Common myeloid progenitor, CD34-positive (primary cell): Measurements from ENCODE around the gene ABTB1.

Experiments
- CTCF ChIA-PET: fragments of 350-600 bp; sonication (Branson Sonifier 250); formaldehyde crosslinking; loops from one replicate; lab custom pipeline; 2021; ENCODE audit warnings: antibody characterized with exemption; lab: Charles Lee
- POLR2A ChIA-PET: fragments of 350-600 bp; sonication (Branson Sonifier 250); formaldehyde crosslinking; loops from one replicate; lab custom pipeline; 2021; ENCODE audit warnings: antibody characterized with exemption; lab: Charles Lee
- DNase-seq, 3 donors: peaks; one replicate each; pipeline versions ENCODE4 v3.0.0 to v3.0.0-alpha.2; 2013
- H3K27ac ChIP-seq, 2 experiments: 1 replicate in 1 of 2; 2 replicates in 1 of 2; pipeline ENCODE4 v1.7.0; 2013; ENCODE audit warnings: inconsistent platforms in 2 of 2, low read length in 2 of 2, mild to moderate bottlenecking in 2 of 2, low read depth in 1 of 2, moderate library complexity in 1 of 2; ENCODE audit not compliant: severe bottlenecking in 2 of 2, insufficient read depth in 1 of 2, poor library complexity in 1 of 2
- H3K27me3 ChIP-seq, 5 experiments: replicated peaks in 2 of 5; 1 replicate in 3 of 5; 2 replicates in 2 of 5; pipeline versions ENCODE4 v1.6.1 to v1.7.0; 2013; ENCODE audit warnings: low read length in 4 of 5, mild to moderate bottlenecking in 2 of 5, moderate library complexity in 2 of 5, inconsistent platforms in 1 of 5; ENCODE audit not compliant: insufficient read depth in 5 of 5, control insufficient read depth in 4 of 5
- H3K36me3 ChIP-seq, 4 experiments: 1 replicate in 2 of 4; 2 replicates in 2 of 4; pipeline versions ENCODE4 v1.6.1 to v1.7.0; 2013; ENCODE audit warnings: low read length in 3 of 4, control low read depth in 1 of 4, mild to moderate bottlenecking in 1 of 4; ENCODE audit not compliant: control insufficient read depth in 4 of 4, insufficient read depth in 4 of 4
- H3K4me1 ChIP-seq, 4 experiments: 1 replicate in 3 of 4; 2 replicates in 1 of 4; pipeline versions ENCODE4 v1.6.1 to v1.7.1; 2013; ENCODE audit warnings: low read length in 3 of 4, mild to moderate bottlenecking in 3 of 4, control low read depth in 1 of 4, inconsistent platforms in 1 of 4, moderate library complexity in 1 of 4; ENCODE audit not compliant: control insufficient read depth in 4 of 4, insufficient read depth in 4 of 4; ENCODE audit errors: control extremely low read depth in 1 of 4
- H3K4me3 ChIP-seq, 7 experiments: 1 replicate in 4 of 7; 2 replicates in 3 of 7; pipeline versions ENCODE4 v1.5.1 to v1.7.0; 2013; ENCODE audit warnings: mild to moderate bottlenecking in 7 of 7, low read length in 6 of 7, moderate library complexity in 6 of 7, inconsistent platforms in 2 of 7, low read depth in 2 of 7, control low read depth in 1 of 7; ENCODE audit not compliant: insufficient read depth in 4 of 7, control insufficient read depth in 1 of 7; ENCODE audit errors: extremely low read depth in 1 of 7
- H3K9me3 ChIP-seq, 5 experiments: 1 replicate in 4 of 5; 2 replicates in 1 of 5; pipeline versions ENCODE4 v1.6.1 to v1.7.1; 2013; ENCODE audit warnings: low read length in 4 of 5, mild to moderate bottlenecking in 2 of 5, inconsistent platforms in 1 of 5, low read depth in 1 of 5, moderate library complexity in 1 of 5; ENCODE audit not compliant: control insufficient read depth in 4 of 5, insufficient read depth in 2 of 5; ENCODE audit errors: control extremely low read depth in 1 of 5
- WGBS: methylation state at CpG from one replicate; pipeline ENCODE4 v1.1.5; 2013; ENCODE audit not compliant: insufficient coverage; 5-methylcytosine and 5-hydroxymethylcytosine counted together

ABTB1 gene

DNA sequence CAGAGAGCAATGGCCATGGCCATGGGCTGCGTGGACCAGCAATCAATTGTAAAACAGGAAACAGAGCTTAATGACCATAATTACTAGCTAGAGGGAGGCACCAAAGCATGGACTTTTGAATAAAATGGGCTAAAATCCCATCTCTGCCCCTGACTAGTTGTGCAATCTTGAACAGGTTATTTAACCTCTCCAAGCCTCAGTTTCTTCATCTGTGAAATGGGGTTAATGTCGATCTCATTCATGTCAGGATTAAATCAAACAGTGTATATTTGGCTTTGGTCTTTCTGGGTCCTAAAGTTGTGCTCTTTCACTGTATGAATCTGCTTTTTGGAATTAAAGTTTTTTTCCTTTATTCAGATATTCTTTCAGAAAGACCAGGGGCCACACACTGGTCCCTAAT, 36.1 kb downstream of the ABTB1 start:
- ChIA-PET CTCF (interaction anchor here (1.2 to 2.1 kb wide), 2 partner anchors 13 to 146 kb away, joined by 3 to 6 read pairs; no protein-coding TSS in a partner anchor), POLR2A (no interaction called here)
- 100% methylated on average over 1 of the region's 2 CpGs for WGBS
- DNase-seq: no peak
- Histone ChIP-seq H3K4me1 (no peaks in the 10 kb centered on the region), H3K27me3 (no peaks in the 10 kb centered on the region), H3K4me3 (no peak overlapping the region), H3K27ac (peak overlapping the region in 1 of 2 experiments; percentile 12), H3K9me3 (peaks cover 0 to under 1% (median 0%) of the 10 kb centered on the region in 5 experiments), H3K36me3 (peaks cover 3 to 77% (median 39%) of the 10 kb centered on the region in 4 experiments)

DNA sequence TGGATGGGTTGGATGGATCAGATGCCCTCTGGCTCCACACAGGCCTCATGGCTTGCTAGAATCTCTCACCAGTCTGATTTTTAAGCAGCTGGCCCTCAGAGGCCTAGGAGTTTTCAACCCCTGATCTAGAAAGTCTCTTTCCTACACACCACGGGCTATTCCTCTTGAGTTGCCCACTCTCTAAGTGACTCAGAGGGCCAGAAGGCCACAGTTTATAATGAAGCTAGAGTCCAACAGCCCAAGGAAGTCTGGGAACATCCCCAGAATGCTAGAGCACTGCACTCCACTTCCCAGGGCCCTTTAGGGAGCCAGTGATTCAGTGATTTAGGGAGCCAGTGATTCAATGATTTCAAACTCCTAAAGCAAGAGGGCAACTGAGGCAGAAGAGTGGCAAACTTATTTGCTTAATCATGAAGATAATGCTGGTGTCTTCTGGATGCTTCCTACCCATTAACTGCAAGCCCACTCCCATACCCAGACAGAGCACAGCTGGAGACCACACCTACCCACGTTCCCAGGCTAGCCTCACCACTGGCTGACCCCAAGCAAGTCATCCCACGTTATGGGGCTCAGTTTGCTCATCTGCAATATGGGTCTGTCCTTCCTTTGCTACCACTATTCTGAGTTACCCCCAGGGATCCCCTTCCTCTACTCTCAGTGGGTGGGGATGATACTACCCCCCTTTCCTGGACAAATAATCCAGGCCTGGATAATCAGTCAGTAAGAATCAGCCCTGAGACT, 36.7 kb downstream of the ABTB1 start:
- H3K4me1 ChIP-seq: peaks cover 0 to 6% (median 0%) of the 10 kb centered on the region in 4 experiments
- H3K36me3 ChIP-seq: peaks cover 3 to 81% (median 44%) of the 10 kb centered on the region in 4 experiments
- ChIA-PET CTCF (interaction anchor here (1.1 to 2.1 kb wide), 2 partner anchors 14 to 20 kb away, joined by 3 to 6 read pairs; no protein-coding TSS in a partner anchor), POLR2A (no interaction called here)
- H3K27ac ChIP-seq: no peak overlapping the region
- WGBS: 100% methylated on average over 3 of the region's 3 CpGs
- H3K27me3 ChIP-seq: no peaks in the 10 kb centered on the region
- no peaks in the 10 kb centered on the region for H3K9me3 ChIP-seq
- no peak overlapping the region for H3K4me3 ChIP-seq
- DNase-seq: no peak

- no peaks in the 10 kb centered on the region for H3K27me3 ChIP-seq
- H3K4me3 ChIP-seq: no peak overlapping the region
- peaks cover 0 to 7% (median 0%) of the 10 kb centered on the region in 4 experiments for H3K4me1 ChIP-seq
- H3K9me3 ChIP-seq: no peaks in the 10 kb centered on the region
- ChIA-PET POLR2A (no interaction called here), CTCF (interaction anchor here (1.1 to 1.9 kb wide), 4 partner anchors 13 to 122 kb away, joined by 3 to 7 read pairs (median 4); no protein-coding TSS in a partner anchor)
- DNase-seq: no peak
- peaks cover 3 to 77% (median 48%) of the 10 kb centered on the region in 4 experiments for H3K36me3 ChIP-seq
- H3K27ac ChIP-seq: no peak overlapping the region
- WGBS: 99% methylated on average over 14 of the region's 18 CpGs
Measured at GRCh38 chr3:127710155-127710941, 37.6 kb downstream of the ABTB1 start.

GRCh38 chr3:127711021-127711695, 38.4 kb downstream of the ABTB1 start:
- H3K4me3 ChIP-seq: no peak overlapping the region
- DNase-seq: no peak
- ChIA-PET POLR2A (no interaction called here), CTCF (interaction anchor here (1.1 to 1.9 kb wide), 4 partner anchors 14 to 121 kb away, joined by 3 to 7 read pairs (median 4); no protein-coding TSS in a partner anchor)
- H3K36me3 ChIP-seq: peaks cover 3 to 72% (median 44%) of the 10 kb centered on the region in 4 experiments
- H3K27me3 ChIP-seq: no peaks in the 10 kb centered on the region
- H3K27ac ChIP-seq: no peak overlapping the region
- H3K9me3 ChIP-seq: no peaks in the 10 kb centered on the region
- WGBS: over 99% methylated on average over 12 of the region's 14 CpGs
- H3K4me1 ChIP-seq: peaks cover 0 to 12% (median 0%) of the 10 kb centered on the region in 4 experiments

- H3K9me3 ChIP-seq: no peaks in the 10 kb centered on the region
- CTCF ChIA-PET: interaction anchor here (1.2 to 1.9 kb wide), 4 partner anchors 15 to 121 kb away, joined by 3 to 8 read pairs (median 6); no protein-coding TSS in a partner anchor
- peaks cover 0 to 12% (median 0%) of the 10 kb centered on the region in 4 experiments for H3K4me1 ChIP-seq
- H3K4me3 ChIP-seq: no peak overlapping the region
- H3K27me3 ChIP-seq: no peaks in the 10 kb centered on the region
- H3K36me3 ChIP-seq: peaks cover 3 to 72% (median 41%) of the 10 kb centered on the region in 4 experiments
- POLR2A ChIA-PET: no interaction called here
- DNase-seq: no peak
- WGBS: 97% methylated on average over 14 of the region's 14 CpGs
- H3K27ac ChIP-seq: no peak overlapping the region
Measured at GRCh38 chr3:127711896-127712295, 39.1 kb downstream of the ABTB1 start.

DNA sequence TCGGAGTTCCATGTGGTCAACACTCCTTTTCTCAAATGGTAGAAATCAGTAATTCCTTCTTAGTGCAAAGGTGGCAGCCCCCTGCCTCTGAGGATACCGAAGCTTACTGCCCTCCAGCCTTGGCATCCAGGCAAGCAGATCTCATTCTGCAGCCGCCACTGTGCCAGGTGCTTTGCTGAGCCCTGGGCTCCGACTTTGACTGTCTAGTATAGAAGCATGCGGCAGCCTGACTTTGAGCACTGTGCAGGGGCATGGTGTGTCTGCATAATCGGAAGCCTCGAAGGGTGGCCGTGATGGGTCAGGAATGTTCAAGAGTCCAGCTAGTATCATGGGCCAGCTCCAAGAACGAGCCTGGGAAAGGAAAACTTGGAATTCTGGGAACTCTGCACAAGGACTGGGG, 39.7 kb downstream of the ABTB1 start:
- Histone ChIP-seq H3K9me3 (no peaks in the 10 kb centered on the region), H3K27ac (no peak overlapping the region), H3K4me3 (no peak overlapping the region), H3K36me3 (peaks cover 3 to 72% (median 40%) of the 10 kb centered on the region in 4 experiments), H3K27me3 (no peaks in the 10 kb centered on the region), H3K4me1 (peaks cover 0 to 12% (median 0%) of the 10 kb centered on the region in 4 experiments)
- POLR2A ChIA-PET: no interaction called here
- whole genome bisulfite sequencing: 97% methylated on average over 9 of the region's 9 CpGs
- CTCF ChIA-PET: interaction anchor here (1.8 kb wide), 1 partner anchor 16 kb away, joined by 8 read pairs; no protein-coding TSS in a partner anchor
- no peak for DNase-seq
